ENCODE results near the gene HOXB4.

HOXB4 gene

GRCh38 chr17:48574505-48575065, 3.6 kb downstream of the HOXB4 start:
- Histone ChIP-seq H2AFZ (ENCODE audit: low read depth, low read length) (no peak overlapping the region), H3K27ac (ENCODE audit: low read length) (no peak overlapping the region), H3K9ac (ENCODE audit: low read length) (no peak overlapping the region), H3K4me3 (ENCODE audit: low read length) (no peak overlapping the region), H3K27me3 (ENCODE audit: low read depth, low read length) (no peaks in the 10 kb centered on the region), H3K79me2 (ENCODE audit: low read length) (peaks cover 58% of the 10 kb centered on the region), H3K4me1 (ENCODE audit: low read length) (peaks cover 39% of the 10 kb centered on the region), H3K36me3 (replicated peaks; ENCODE audit: low read depth, low read length) (peaks cover 44% of the 10 kb centered on the region), H4K20me1 (ENCODE audit: insufficient read depth, low read length) (peaks cover 4% of the 10 kb centered on the region; the same call in 1 of the 2 replicates), H3K9me3 (ENCODE audit: insufficient read depth, low read length) (no peaks in the 10 kb centered on the region), H3K4me2 (ENCODE audit: low read length) (no peak overlapping the region)
- TF ChIP-seq CTCF (IDR thresholded peaks at IDR 0.05; ENCODE audit: low read depth, low read length), result no peak
- no peak for TF ChIP-seq EZH2phosphoT487 (IDR thresholded peaks at IDR 0.05; ENCODE audit: low read depth)

DNA sequence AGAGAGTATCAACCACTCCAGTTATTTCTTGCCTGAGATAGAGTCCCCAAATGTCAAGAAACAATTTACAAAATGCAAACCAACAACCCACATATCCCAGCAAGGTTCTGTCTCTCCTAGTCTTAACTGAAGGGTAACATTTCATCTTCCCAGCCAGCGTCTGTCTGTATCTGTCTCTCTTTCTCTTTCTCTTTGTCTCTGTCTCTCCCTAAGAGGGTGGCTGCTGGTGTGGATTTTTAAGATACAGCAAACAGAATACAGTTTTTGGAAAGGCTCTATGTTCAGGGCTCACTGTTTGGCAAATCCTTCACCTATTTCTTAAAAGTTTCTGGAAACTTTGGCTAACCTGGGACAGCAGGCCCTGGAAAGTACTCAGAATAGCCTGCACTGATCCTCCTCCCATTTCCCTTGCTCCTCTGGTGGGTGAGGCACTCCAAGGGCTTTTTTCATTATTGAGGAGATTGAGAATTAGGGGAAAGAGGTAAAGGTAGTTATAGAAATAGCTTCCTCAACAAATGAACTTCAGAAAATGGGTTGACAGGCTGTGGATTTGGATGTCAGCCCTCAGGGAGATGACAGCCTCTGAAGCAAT, 6.2 kb downstream of the HOXB4 start:
- H3K9me3 ChIP-seq (ENCODE audit: insufficient read depth, low read length), result no peaks in the 10 kb centered on the region
- H2AFZ ChIP-seq (ENCODE audit: low read depth, low read length), result no peak overlapping the region
- H3K4me1 ChIP-seq (ENCODE audit: low read length), result peaks cover 31% of the 10 kb centered on the region
- no peak overlapping the region for H3K27ac ChIP-seq (ENCODE audit: low read length)
- peaks cover 50% of the 10 kb centered on the region for H3K79me2 ChIP-seq (ENCODE audit: low read length)
- no peak overlapping the region for H3K4me3 ChIP-seq (ENCODE audit: low read length)
- no peak overlapping the region for H3K9ac ChIP-seq (ENCODE audit: low read length)
- H4K20me1 ChIP-seq (ENCODE audit: insufficient read depth, low read length), result peaks cover 4% of the 10 kb centered on the region; the same call in 1 of the 2 replicates
- H3K4me2 ChIP-seq (ENCODE audit: low read length), result no peak overlapping the region
- H3K27me3 ChIP-seq (ENCODE audit: low read depth, low read length), result no peaks in the 10 kb centered on the region
- TF ChIP-seq CTCF (IDR thresholded peaks at IDR 0.05; ENCODE audit: low read depth, low read length) (no peak), EZH2phosphoT487 (IDR thresholded peaks at IDR 0.05; ENCODE audit: low read depth) (no peak)
- peaks cover 49% of the 10 kb centered on the region for H3K36me3 ChIP-seq (replicated peaks; ENCODE audit: low read depth, low read length)

- Histone ChIP-seq H4K20me1 (ENCODE audit: insufficient read depth, low read length) (peaks cover 4% of the 10 kb centered on the region; the same call in 1 of the 2 replicates), H3K36me3 (replicated peaks; ENCODE audit: low read depth, low read length) (peaks cover 49% of the 10 kb centered on the region), H3K27ac (ENCODE audit: low read length) (no peak overlapping the region), H3K4me3 (ENCODE audit: low read length) (no peak overlapping the region), H3K4me2 (ENCODE audit: low read length) (no peak overlapping the region), H3K4me1 (ENCODE audit: low read length) (peaks cover 26% of the 10 kb centered on the region), H3K9ac (ENCODE audit: low read length) (no peak overlapping the region), H3K9me3 (ENCODE audit: insufficient read depth, low read length) (no peaks in the 10 kb centered on the region), H3K79me2 (ENCODE audit: low read length) (peaks cover 48% of the 10 kb centered on the region; the same call in 1 of the 2 replicates), H3K27me3 (ENCODE audit: low read depth, low read length) (no peaks in the 10 kb centered on the region), H2AFZ (ENCODE audit: low read depth, low read length) (no peak overlapping the region)
- no peak for TF ChIP-seq EZH2phosphoT487 (IDR thresholded peaks at IDR 0.05; ENCODE audit: low read depth)
- no peak for TF ChIP-seq CTCF (IDR thresholded peaks at IDR 0.05; ENCODE audit: low read depth, low read length)
Observed at GRCh38 chr17:48571024-48571818, 6.9 kb downstream of the HOXB4 start.
